Measurements from ENCODE around the gene FNDC10.

DNA sequence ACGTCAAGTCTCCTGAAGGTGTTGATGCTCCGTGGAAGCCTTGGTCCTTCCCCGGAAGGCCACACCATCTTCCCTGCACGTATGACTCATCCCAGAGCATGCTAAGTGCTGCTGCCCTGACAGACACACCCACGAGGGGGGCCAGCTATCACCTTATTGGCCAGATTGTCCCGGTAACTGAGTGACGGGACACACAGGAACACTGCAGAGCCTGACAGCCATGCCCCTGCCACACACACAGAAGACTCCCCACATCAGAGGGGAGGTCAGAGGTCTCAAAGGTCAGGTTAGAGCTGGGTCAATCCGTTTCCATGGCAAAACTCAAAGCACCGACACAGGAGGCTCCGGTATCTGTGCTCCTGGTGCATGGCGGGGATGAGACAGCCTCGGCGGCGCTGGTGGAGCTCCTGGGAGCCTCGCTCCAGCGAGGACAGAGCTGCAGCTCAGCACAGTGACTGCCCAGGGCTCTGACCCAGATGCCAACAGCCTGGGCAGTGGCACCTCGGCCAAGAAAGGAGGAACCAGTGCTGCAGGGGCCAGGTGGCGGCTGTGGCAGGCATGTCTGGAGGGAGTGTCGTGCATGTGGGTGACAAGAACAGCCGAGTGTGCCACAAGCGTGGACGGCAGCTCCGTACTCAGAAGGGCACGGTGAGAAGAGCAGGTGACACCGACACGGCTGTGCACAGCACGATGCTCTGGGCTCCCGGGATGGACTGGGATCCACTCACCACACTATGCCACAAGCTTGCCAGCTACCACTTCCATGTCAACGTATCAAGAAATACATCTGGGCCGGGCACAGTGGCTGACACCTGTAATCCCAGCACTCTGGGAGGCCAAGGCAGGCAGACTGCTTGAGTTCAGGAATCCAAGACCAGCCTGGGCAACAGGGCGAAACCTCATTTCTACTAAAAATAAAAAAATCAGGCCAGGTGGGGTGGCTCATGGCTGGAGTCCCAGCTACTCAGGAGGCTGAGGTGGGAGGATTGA is 44.7 kb downstream of the FNDC10 start:
- TF ChIP-seq POLR2A (IDR thresholded peaks at IDR 0.05) (no peak), CTCF (IDR thresholded peaks at IDR 0.05) (no peak)
